Measurements from ENCODE around the gene TCOF1.

The TCOF1 gene

DNA sequence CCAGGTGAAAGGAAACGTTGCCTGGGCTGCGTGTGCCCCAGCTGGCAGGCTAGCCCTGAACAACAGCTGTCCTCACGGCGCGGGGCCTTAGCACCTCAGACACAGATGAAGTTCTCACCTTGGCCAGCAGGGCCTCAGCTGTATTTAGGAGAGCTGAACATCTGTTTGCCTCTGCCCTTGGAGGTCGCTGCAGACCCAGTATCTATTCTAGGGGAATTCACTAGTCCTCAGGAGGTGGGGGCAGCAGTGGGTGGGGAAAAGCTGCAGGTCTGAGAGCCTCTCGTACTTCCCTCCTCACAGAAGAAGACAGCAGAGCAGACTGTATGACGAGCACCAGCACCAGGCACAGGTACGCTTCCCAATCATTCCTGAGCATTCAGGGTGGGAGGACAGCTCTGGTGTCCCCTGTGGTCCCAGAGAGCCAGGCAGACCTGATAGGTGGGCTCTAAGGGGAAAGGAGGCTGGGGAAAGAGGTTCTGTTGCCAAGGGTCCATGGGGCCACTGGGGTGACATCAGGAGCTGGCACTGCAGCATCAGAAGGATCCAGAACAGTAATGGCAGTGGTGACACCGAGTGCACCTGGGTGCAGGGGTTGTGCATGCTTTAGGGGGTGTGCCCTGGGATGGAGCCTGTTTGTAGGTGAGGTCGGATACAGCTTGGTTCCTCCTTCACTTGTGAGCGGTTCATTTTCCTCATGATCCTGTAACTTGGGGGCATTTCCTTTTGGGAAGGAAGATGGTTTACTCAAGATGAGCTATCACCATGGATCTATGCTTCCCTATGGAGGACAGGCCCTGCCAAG, 41.4 kb downstream of the TCOF1 start:
- H3K4me3 ChIP-seq (ENCODE audit: low read length) = no peak overlapping the region
- no peak for DNase-seq (ENCODE audit: low read depth, low spot score)

DNA sequence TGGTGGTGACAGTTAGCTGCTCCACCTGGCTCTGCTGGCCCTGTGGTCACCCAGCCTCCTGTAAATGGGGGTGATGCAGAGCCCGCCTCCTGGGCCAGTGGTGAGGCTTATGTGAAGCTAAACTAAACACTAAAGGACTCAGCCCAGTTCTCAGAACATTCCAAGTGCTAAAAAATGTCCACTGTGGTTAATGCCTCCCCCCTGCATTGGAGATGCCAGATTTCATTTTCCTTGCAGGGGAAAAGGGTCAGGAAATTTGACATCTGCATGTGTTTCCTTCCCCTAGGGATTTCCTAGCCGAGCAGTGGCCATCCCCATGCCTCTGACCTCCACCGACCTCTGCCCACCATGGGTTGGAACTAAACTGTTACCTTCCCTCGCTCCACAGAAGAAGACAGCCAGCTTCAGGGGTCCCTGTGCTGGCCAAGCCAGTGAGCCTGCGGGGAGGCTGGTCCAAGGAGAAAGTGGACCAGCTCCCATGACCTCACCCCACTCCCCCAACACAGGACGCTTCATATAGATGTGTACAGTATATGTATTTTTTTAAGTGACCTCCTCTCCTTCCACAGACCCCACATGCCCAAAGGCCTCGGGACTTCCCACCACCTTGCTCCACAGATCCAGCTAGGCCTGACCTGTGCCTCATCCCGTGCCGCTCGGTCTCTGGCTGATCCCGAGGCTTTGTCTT, 42.2 kb downstream of the TCOF1 start:
- DNase-seq (ENCODE audit: low read depth, low spot score) = no peak
- no peak overlapping the region for H3K4me3 ChIP-seq (ENCODE audit: low read length)

GRCh38 chr5:150400316-150401075, 43.0 kb downstream of the TCOF1 start:
- H3K4me3 ChIP-seq (ENCODE audit: low read length) = no peak overlapping the region
- no peak for DNase-seq (ENCODE audit: low read depth, low spot score)

DNA sequence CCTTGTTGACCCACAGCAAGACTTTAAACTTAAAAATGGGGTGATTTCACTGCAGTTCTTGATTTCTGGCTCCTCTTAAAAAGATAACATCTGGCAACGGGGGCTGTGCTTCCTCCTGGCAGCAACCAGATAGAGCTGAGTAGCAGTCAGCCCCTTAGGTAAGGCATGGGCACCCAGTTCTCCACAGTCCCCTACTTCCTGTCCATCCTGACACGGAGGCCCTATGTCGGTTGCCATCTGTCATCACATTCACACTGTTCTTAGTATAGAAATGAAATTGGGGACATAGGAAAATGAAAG, 43.5 kb downstream of the TCOF1 start:
- DNase-seq (ENCODE audit: low read depth, low spot score) = no peak
- H3K4me3 ChIP-seq (ENCODE audit: low read length) = no peak overlapping the region

GRCh38 chr5:150401376-150402228, 44.1 kb downstream of the TCOF1 start:
- no peak for DNase-seq (ENCODE audit: low read depth, low spot score)
- H3K4me3 ChIP-seq (ENCODE audit: low read length) = no peak overlapping the region

- no peak for DNase-seq (ENCODE audit: low read depth, low spot score)
- no peak overlapping the region for H3K4me3 ChIP-seq (ENCODE audit: low read length)
Observed at GRCh38 chr5:150402229-150402773, 44.8 kb downstream of the TCOF1 start.

DNA sequence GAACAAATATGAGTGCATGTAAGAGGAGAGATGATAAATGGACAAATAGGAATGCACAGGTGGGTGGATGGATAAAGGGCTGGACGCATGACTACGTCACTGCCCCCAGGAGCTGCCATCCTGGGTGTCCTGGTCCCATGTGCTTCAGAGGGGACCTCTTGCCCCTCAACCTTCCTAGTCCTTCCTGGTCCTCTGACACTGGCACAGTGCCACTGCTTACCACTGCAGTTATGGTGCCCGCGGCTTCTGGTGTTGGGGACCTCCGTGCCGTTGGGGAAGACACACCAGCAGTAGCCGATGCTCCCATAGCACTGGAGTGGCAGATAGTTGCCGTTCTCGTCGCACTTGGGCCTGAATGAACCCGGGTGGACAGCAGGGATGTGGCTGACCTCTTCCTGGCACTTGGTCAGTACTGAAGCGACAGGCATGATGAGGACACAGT, 45.4 kb downstream of the TCOF1 start:
- no peak overlapping the region for H3K4me3 ChIP-seq (ENCODE audit: low read length)
- DNase-seq (ENCODE audit: low read depth, low spot score) = no peak

DNA sequence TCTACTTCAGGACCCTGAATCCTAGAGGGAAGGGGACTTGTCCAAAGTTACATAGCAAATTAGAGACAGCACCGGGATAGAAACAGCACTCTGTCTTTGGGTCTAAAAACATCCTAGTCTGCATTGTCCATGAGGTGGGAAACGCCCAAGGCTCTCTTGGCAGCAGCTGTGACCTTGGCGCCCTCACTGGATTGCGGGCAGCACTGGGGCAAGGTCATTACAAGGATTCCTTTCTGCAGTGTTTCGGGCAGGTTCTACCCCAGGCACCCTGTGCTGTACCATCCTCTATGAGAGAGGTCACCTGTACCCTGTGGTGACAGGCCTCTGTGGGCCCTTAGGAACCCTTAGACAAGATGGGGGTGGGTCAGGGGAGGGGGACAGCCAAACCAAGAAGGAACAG, 46.6 kb downstream of the TCOF1 start:
- no peak overlapping the region for H3K4me3 ChIP-seq (ENCODE audit: low read length)
- DNase-seq (ENCODE audit: low read depth, low spot score) = no peak

GRCh38 chr5:150404535-150404934, 47.0 kb downstream of the TCOF1 start:
- no peak for DNase-seq (ENCODE audit: low read depth, low spot score)
- H3K4me3 ChIP-seq (ENCODE audit: low read length) = no peak overlapping the region

- no peak overlapping the region for H3K4me3 ChIP-seq (ENCODE audit: low read length)
- no peak for DNase-seq (ENCODE audit: low read depth, low spot score)
Observed at GRCh38 chr5:150404941-150405816, 47.7 kb downstream of the TCOF1 start.

DNA sequence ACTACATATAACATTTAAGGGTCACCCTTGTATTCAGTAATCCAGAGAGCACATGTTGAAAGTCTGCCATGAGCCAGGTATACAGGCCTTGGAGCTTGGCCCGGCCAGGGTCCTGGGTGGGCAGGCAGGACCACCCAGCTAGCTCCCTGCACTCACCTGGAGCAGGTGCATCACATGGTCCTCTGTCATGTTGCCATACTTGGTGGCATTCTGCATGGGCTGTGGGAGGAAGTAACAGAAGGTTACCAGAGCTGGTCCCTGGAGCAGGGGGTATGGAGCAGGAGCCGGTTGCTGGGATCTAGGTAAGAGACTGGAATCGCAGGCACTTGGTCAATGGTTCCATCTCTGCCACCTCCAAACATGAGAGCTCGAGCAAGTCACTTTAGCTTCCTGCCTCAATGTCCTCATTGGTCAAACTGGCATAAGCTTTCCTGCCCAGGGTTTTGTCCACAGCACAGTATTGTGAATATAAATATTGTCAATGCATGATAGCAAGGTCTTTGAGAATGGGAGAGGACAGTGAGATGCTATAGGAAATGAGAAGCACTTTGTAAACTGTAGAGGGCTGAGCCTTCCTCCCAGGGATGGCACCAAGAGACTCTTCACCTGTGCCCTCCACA, 48.7 kb downstream of the TCOF1 start:
- no peak overlapping the region for H3K4me3 ChIP-seq (ENCODE audit: low read length)
- DNase-seq (ENCODE audit: low read depth, low spot score) = no peak

GRCh38 chr5:150406723-150407095, 49.2 kb downstream of the TCOF1 start:
- H3K4me3 ChIP-seq (ENCODE audit: low read length) = no peak overlapping the region
- no peak for DNase-seq (ENCODE audit: low read depth, low spot score)

DNA sequence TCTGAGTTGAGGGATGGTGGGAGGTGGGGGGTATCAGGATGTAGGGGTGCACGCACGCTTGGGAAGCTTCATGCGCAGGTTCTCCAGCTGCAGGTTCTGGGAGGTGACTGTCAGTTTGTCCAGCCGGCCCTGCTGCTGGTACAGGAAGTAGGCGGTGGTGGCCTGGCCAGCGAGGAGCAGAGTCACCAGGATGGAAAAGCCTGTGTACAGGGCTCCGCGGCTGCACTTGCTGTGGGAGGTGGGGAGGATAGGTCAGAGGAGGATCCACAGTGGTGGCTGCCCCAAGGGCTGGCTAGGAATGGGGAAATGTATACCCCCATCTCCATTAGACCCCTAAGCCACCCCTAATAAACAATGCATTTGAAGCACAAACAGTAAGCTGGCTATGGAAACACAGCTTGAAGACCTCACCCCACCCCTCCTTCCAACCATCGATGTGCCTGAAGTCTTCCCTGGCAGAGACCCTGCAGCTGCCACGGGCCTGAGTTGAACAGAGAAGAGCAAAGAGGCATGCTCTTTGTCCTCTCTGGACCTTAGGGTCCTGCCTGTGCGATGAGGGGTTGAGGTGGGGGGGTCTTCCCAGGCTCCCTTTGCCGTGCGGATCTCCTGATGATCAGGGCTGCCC, 49.7 kb downstream of the TCOF1 start:
- no peak for DNase-seq (ENCODE audit: low read depth, low spot score)
- no peak overlapping the region for H3K4me3 ChIP-seq (ENCODE audit: low read length)

DNA sequence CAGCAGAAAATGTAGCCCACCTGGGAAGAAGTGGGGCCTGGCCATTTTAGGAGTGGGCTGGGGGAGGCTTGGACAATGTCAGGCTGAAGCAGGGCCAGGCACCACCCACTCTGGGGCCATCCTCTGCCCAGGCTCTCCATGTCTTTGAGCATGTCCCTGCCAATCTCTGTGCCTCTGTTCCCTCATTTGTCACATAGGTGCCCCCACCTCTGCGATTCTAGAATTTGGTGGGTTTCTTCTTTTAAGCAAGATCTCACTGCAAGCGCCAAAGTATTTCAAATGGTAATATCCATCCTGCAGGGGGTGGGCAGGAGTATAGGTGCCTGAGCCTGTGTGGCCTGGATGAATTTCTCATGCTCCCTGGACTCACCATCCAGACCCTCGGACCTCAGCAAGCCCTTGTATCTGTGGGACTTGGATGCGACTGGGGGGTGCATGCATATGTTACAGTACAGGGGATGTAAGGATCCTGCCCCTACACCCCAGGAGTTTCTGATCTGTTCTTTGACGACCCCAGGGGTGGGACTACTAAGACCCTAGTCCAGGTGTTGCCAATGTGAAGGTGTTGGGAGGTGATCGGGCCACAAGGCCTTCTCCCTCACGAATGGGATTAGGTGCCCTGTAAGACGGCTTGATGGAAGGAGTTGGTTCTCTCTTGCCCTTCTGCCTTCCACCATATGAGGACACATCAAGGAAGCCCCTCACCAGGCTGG, 50.9 kb downstream of the TCOF1 start:
- DNase-seq (ENCODE audit: low read depth, low spot score) = no peak
- H3K4me3 ChIP-seq (ENCODE audit: low read length) = no peak overlapping the region

- H3K4me3 ChIP-seq (ENCODE audit: low read length) = no peak overlapping the region
- peak; percentile 56 for DNase-seq (ENCODE audit: low read depth, low spot score)
Observed at GRCh38 chr5:150409638-150410523, 52.4 kb downstream of the TCOF1 start.
